OCI-LY7 (cell line): ENCODE data around the gene HDAC9. TPM values are rescaled to one million over a fixed set of nuclear protein-coding genes. Genes with fewer than 3 reads are reported as not detected.

Experiments
- BruUV-seq: library from RNA; stranded (reverse); fragments of 400-500 nt; replicated peaks from 2 replicates; lab custom pipeline; 2021; lab: Mats Ljungman, UMichigan
- CTCF ChIA-PET: fragments of 300-600 bp; sonication (Branson Sonifier 250); formaldehyde crosslinking; loops from one replicate; lab custom pipeline; 2022; ENCODE audit warnings: antibody characterized with exemption; ENCODE audit not compliant: unreplicated experiment; lab: Charles Lee
- POLR2A ChIA-PET: fragments of 300-600 bp; sonication (Branson Sonifier 250); formaldehyde crosslinking; loops from one replicate; lab custom pipeline; 2022; ENCODE audit warnings: antibody characterized with exemption; lab: Charles Lee
- DNase-seq: peaks from one replicate; pipeline ENCODE4 v3.0.0-alpha.2; 2015; ENCODE audit warnings: low spot score
- H2AFZ ChIP-seq: fragments of 200-600 bp; sonication (generic), shearing (Covaris generic); 2 replicates; pipeline ENCODE4 v1.6.1; 2014; ENCODE audit warnings: mild to moderate bottlenecking, antibody characterized with exemption, low read length, moderate library complexity
- H3K27ac ChIP-seq: fragments of 200-600 bp; sonication (generic); 2 replicates; pipeline ENCODE4 v1.5.1; 2014; ENCODE audit warnings: mixed run types, low read depth, mild to moderate bottlenecking, moderate library complexity, low read length, inconsistent platforms; ENCODE audit not compliant: poor library complexity, severe bottlenecking
- H3K36me3 ChIP-seq: fragments of 200-600 bp; sonication (generic); 2 replicates; pipeline ENCODE4 v1.6.1; 2014; ENCODE audit warnings: mild to moderate bottlenecking, antibody characterized with exemption, low read length, moderate library complexity, mixed read lengths; ENCODE audit not compliant: insufficient read depth
- H3K4me1 ChIP-seq: fragments of 200-600 bp; sonication (generic); 2 replicates; pipeline ENCODE4 v1.5.1; 2014; ENCODE audit warnings: mild to moderate bottlenecking, low read length; ENCODE audit not compliant: insufficient read depth, poor library complexity, severe bottlenecking
- H3K4me2 ChIP-seq: fragments of 200-600 bp; sonication (generic); 2 replicates; pipeline ENCODE4 v1.6.1; 2014; ENCODE audit warnings: mild to moderate bottlenecking, low read length
- H3K4me3 ChIP-seq: fragments of 200-600 bp; sonication (generic); 2 replicates; pipeline ENCODE4 v1.5.1; 2014; ENCODE audit warnings: mild to moderate bottlenecking, low read depth, low read length; ENCODE audit not compliant: poor library complexity, severe bottlenecking
- H3K79me2 ChIP-seq: fragments of 200-600 bp; sonication (generic); 2 replicates; pipeline ENCODE4 v1.6.1; 2016; ENCODE audit warnings: low read depth, mild to moderate bottlenecking, low read length, moderate library complexity, mixed read lengths; ENCODE audit not compliant: insufficient read depth
- H3K9me2 ChIP-seq: fragments of 200-600 bp; sonication (generic); 2 replicates; pipeline ENCODE4 v1.6.1; 2016; ENCODE audit warnings: mild to moderate bottlenecking, low read length, mixed read lengths; ENCODE audit not compliant: insufficient read depth
- H3K9me3 ChIP-seq: fragments of 200-600 bp; sonication (generic); 2 replicates; pipeline ENCODE4 v1.6.1; 2014; ENCODE audit warnings: mild to moderate bottlenecking, mixed run types, low read length, mixed read lengths
- H4K20me1 ChIP-seq: fragments of 200-600 bp; sonication (generic); 2 replicates; pipeline ENCODE4 v1.6.1; 2014; ENCODE audit warnings: mild to moderate bottlenecking, antibody characterized with exemption, low read length, moderate library complexity, mixed read lengths; ENCODE audit not compliant: insufficient read depth
- CTCF ChIP-seq: fragments of 200-600 bp; sonication (generic); conservative IDR thresholded peaks from 2 replicates; pipeline ENCODE4 v1.5.1; 2014; ENCODE audit warnings: mild to moderate bottlenecking, antibody characterized with exemption, low read length, moderate library complexity, mixed read lengths
- EZH2phosphoT487 ChIP-seq: fragments of 200-600 bp; sonication (generic); IDR thresholded peaks from 2 replicates; pipeline ENCODE4 v1.6.1; 2018; ENCODE audit warnings: low read depth, borderline replicate concordance, mild to moderate bottlenecking, mixed run types, antibody characterized with exemption, low read length, moderate library complexity, mixed read lengths
- intact Hi-C: fragments of 100-400 bp; cut with micrococcal nuclease; formaldehyde crosslinking; loops from one replicate; pipeline ENCODE4 v1.10.0; 2022; ENCODE audit not compliant: unreplicated experiment
- total RNA-seq, 2 experiments: library from RNA; depleted of rRNA in 1 of 2; stranded (reverse); fragments of >200 nt in 1 of 2; shearing (Covaris generic) in 1 of 2; gene quantifications; 2 replicates each; pipeline ENCODE4 v1.2.3, GENCODE V29; 2014 to 2022

The HDAC9 gene
- total RNA-seq, 2 experiments from 2014 or later = 58.8 to 91.7 TPM

- DNase-seq = peak; percentile 51
- Histone ChIP-seq H3K9me3 (no peaks in the 10 kb centered on the region), H4K20me1 (no peaks in the 10 kb centered on the region), H3K79me2 (peaks cover 54% of the 10 kb centered on the region), H2AFZ (peak overlapping the region; percentile 15; the same call in 1 of the 2 replicates), H3K9me2 (no peaks in the 10 kb centered on the region), H3K4me1 (peaks cover 91% of the 10 kb centered on the region), H3K4me3 (peak overlapping the region; percentile 40), H3K36me3 (peaks cover 28% of the 10 kb centered on the region), H3K4me2 (peak overlapping the region; percentile 69), H3K27ac (peak overlapping the region; percentile 42)
- CTCF ChIA-PET = no interaction called here
- POLR2A ChIA-PET = interaction anchor here (1.0 to 9.9 kb wide), 21 partner anchors 7 to 218 kb away, joined by 3 to 119 read pairs (median 5); partner anchors contain the start of gene HDAC9
- intact Hi-C loops = loop anchor here (5.0 kb wide), 1 partner anchor 216 kb away; no protein-coding TSS in a partner anchor
- BruUV-seq = no TSS peak
- TF ChIP-seq EZH2phosphoT487 (no peak), CTCF (no peak)
These were observed 77.3 kb downstream of the HDAC9 start for GRCh38 chr7:18572885-18573284.

GRCh38 chr7:18573410-18574234 lies 78.1 kb downstream of the HDAC9 start:
- DNase-seq = peak; percentile 66
- peaks cover 84% of the 10 kb centered on the region for H3K4me1 ChIP-seq
- H2AFZ ChIP-seq = peak overlapping the region; percentile 15; the same call in 1 of the 2 replicates
- H3K4me2 ChIP-seq = peak overlapping the region; percentile 69
- H3K9me2 ChIP-seq = no peaks in the 10 kb centered on the region
- no peaks in the 10 kb centered on the region for H3K9me3 ChIP-seq
- CTCF ChIA-PET = interaction anchor here (0.6 to 1.4 kb wide), 2 partner anchors 17 to 52 kb away, joined by 3 to 4 read pairs; no protein-coding TSS in a partner anchor
- POLR2A ChIA-PET = interaction anchor here (1.0 to 9.9 kb wide), 17 partner anchors 8 to 219 kb away, joined by 3 to 119 read pairs (median 4); partner anchors contain the start of gene HDAC9
- peak overlapping the region; percentile 40 for H3K4me3 ChIP-seq
- peaks cover 47% of the 10 kb centered on the region for H3K79me2 ChIP-seq
- peak overlapping the region; percentile 42 for H3K27ac ChIP-seq
- H4K20me1 ChIP-seq = no peaks in the 10 kb centered on the region
- TF ChIP-seq EZH2phosphoT487 (no peak), CTCF (no peak)
- intact Hi-C loops = loop anchor here (5.0 kb wide), 1 partner anchor 216 kb away; no protein-coding TSS in a partner anchor
- H3K36me3 ChIP-seq = peaks cover 28% of the 10 kb centered on the region
- BruUV-seq = no TSS peak
